HG02973 (cell line): ENCODE results near the gene CORO2A.
"Not testable (repeated sequence)": the region's sequence is repeated elsewhere in the genome, so short reads cannot be mapped to it uniquely, and the experiment has no call there.

Source experiments
- ATAC-seq: cut with Tn5 transposase; IDR thresholded peaks from one replicate; pipeline ENCODE4 v1.9.1; 2021; ENCODE audit warnings: moderate library complexity; ENCODE audit not compliant: unreplicated experiment

Gene CORO2A

DNA sequence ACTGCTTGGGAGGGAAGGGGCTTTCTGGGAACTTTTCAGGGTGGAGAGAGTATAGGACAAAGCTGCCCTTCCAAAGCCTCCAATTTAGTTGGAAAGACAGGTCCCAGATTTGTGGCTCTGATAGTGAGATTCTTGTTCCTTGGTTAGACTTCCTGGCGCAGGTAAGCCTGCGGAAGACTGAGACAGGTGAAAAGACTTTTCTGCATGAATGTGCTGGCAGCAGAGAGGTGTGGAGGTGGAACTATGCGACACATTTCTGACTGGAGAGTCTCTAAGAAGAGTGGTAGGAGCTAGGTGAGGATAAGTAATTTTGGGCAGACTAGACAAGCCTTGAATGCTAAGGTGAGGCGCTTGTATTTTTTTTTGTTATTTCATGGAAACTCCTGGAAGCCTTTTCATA lies 106.0 kb downstream of the CORO2A start:
- ATAC-seq: no peak

DNA sequence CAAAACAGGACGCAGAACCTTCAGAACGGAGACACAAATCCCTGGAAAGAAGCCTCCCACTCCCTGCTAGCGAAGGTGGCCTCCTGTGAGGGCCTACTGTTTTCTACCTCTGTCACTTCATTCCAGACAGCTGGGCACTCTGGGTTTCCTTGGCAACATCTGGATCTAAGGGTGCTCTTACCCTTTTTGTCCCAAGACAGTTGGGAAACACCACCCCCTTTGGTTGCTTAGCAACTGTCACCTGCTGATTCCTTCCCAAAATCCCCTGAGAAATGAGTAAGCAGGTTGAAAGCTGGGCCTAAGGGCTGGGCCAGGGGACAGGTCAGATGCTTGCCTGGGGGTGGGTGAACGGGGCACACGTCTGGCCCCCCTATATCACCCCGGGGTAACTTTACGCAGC lies 106.5 kb downstream of the CORO2A start:
- no peak for ATAC-seq

DNA sequence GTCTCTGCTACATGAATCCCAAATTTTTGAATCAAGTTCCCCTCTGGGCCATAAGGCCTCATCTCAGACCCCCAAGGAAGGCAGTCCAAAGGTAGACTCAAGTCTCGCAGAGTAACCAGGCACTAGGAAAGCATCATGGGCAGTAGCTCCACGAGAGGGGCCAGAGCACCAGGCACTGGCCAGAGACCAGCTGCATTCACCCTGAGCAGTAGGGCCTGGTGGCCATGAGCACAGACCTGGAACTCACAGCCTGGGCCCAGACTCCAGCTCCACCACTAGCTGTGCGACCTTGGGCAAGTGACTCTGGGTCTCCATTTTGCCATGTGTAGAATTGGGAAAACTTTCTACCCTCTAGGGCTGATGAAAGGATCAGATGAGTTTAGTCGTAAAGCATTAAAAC lies 107.4 kb downstream of the CORO2A start:
- no peak for ATAC-seq

DNA sequence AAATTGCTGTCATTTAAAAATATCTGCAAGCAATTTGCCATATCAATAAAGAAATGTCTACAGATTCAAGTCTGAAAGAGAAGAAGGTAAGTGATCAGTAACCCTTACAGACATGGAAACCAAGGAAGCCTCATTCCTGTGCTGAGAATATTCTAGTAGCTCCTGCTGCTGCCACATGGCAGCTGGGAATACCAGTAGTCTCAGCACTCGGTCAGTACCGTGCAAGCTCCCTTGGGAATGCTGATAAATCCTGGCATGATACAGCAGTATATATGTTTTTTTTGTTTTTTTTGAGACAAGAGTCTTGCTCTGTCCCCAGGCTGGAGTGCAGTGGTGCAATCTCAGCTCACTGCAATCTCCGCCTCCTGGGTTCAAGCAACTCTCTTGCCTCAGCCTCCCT lies 108.0 kb downstream of the CORO2A start:
- ATAC-seq: no peak

DNA sequence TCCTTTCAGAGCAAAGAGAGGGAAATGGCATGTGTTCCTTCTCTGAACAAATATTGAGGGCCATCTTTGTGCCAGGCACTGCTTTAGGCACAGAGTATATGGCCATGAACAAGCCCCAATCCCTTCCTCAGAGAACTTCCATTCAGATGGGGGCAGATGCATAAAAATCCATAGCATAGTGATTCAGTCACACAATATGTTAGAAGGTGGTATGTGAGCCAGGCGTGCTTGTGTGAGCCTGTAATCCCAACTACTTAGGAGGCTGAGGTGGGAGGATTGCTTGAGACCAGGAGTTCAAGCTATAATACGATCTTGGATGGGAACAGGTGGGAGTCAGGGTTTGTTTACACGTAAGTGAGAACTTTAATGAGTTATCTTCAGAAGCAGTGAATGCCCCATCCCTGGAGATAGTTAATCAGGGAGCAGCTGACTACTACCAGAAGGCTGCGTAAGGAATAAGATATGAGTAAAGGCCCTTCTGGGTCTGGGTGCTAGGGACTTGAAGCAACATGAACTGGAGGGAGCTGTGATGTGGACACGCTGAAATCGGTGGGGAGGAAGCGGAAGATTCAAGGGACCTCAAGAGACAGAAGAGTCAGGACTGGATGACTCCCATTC lies 108.8 kb downstream of the CORO2A start:
- ATAC-seq: no peak

DNA sequence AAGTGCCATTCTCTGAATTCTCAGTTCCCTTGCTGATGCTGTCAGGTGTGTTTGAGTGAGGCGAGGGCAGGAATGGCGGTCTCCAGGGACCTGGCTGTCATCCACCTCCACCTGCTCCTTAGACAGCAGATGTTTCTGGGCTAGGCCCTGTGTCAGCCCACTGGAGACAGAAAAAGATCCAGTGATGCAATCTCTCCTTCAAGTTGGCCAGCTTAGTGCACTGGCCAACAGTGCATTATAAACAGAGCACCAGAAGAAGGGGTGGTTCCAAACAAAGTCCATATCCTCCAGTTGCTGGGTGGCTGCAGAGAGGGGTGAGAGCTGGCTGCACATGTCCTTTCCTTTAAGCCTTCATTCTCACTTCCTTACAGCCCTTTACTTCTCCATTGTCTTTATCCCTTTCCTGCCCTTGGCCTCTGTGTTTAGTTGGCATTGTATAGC lies 109.4 kb downstream of the CORO2A start:
- ATAC-seq: no peak

DNA sequence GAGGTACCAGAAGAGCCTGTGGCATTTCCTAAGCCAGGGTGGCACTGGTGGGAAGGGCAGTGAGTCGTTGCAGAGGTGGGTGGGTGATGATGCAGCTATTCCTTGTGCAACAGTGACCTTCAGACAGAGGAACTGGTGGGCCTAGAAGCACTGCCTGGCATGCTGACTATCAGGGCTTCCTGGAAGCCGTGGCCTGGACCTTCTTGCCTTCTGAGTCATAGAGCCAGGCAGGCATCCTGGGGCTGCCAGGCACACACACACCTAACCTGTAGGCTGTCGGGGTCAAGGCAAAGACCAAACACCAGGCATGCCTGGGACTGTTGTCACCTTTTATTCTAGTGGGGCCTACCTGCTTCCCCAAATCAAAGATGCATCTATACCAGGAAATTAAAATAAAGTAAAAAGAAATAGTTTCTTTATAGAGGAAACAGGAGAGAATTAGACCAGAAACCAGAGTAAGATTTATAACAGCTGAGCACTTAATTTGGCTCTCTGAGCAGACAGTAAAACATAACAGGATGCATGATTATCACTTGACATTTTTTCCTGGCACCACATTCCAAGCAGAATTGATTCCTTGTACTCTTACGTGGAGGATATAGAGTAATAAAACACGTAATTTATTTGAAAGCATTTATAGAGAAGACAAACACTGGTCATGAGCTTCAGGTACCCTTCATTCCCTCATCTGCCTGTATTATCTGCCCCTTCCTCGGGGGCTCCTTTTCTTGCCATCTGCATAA lies 110.8 kb downstream of the CORO2A start:
- ATAC-seq: no peak

DNA sequence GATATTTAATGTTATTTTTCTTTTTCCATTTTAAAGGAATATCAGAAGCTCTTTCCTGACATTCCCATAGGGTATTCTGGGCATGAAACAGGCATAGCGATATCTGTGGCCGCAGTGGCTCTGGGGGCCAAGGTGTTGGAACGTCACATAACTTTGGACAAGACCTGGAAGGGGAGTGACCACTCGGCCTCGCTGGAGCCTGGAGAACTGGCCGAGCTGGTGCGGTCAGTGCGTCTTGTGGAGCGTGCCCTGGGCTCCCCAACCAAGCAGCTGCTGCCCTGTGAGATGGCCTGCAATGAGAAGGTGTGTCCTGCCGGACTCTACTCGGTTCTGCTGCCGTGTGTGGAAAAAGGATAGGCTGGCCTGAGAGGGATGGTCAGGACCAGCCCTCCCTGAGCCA lies 111.7 kb downstream of the CORO2A start:
- ATAC-seq: no peak

DNA sequence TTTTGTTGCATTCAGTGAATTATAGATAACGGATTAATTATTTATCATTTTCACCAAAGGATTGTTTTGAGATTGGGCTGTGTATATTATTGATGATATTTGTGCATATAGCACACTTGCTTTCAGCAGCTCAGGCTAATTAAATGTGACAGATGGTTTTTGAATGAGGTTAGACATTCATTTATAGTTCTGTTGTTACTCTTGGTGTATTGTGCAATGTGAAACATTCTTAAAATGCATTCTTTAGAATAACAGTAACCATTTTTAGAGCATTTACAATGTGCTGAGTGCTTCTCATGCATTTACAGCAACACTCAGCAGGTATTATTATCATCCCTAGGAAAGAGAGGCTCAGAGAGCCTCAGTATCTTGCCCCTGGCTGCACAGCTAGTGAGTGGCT lies 112.1 kb downstream of the CORO2A start:
- ATAC-seq: no peak

DNA sequence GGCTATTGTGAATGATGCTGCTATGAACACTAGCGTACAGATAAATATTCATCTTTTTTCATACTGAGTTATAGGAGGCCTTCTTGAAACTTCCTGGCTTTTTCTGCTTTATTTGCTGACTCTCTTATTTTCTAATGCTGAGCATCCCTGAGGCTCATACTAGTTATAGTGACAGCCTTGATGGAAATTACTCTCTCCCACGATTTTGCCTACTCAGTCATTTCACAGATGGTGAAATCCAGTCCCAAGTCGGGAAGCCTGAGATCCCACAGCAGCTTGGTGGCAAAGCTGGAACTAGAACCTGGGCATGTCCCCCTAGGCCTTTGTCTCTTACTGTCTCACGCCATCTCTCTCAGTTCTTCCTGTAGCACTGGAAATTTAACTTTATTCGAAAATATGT lies 113.5 kb downstream of the CORO2A start:
- ATAC-seq: no peak

DNA sequence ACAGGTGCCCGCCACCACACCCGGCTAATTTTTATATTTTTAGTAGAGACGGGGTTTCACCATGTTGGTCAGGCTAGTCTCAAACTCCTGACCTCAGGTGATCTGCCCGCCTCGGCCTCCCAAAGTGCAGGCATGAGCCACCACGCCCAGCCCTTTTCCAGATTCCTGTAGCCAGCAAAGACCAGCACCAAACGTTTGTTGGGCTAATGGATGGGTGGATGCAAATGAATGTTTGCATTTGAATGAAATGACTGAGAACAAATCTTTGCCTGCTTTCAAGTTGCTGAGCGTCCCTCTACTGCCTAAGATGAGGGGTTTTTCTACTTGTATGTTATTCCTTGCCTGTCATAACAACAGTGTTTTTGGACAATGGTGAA lies 115.9 kb downstream of the CORO2A start:
- ATAC-seq: not testable (repeated sequence)

DNA sequence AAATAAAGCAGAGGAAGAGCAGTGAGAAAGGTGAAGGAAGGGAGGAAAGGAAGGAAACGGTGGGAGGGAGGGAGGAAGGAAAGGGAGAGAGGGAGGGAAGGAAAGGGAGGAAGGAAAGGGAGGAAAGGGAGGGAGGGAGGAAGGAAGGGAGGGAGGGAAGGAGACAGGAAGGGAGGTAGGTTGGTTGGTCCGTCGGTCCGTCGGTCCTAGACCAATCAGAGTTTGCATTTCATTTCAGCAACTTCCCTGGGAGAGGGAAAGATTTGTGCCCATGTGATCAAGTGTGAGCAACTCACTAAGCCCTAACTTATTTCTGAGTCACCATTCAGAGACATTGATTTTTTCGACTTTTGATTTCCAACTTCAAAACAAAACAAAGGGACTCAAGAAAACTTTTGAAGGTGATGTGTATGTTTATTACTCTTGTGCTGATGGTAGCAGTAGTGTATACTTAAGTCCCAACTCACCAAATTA lies 117.1 kb downstream of the CORO2A start:
- no peak for ATAC-seq

DNA sequence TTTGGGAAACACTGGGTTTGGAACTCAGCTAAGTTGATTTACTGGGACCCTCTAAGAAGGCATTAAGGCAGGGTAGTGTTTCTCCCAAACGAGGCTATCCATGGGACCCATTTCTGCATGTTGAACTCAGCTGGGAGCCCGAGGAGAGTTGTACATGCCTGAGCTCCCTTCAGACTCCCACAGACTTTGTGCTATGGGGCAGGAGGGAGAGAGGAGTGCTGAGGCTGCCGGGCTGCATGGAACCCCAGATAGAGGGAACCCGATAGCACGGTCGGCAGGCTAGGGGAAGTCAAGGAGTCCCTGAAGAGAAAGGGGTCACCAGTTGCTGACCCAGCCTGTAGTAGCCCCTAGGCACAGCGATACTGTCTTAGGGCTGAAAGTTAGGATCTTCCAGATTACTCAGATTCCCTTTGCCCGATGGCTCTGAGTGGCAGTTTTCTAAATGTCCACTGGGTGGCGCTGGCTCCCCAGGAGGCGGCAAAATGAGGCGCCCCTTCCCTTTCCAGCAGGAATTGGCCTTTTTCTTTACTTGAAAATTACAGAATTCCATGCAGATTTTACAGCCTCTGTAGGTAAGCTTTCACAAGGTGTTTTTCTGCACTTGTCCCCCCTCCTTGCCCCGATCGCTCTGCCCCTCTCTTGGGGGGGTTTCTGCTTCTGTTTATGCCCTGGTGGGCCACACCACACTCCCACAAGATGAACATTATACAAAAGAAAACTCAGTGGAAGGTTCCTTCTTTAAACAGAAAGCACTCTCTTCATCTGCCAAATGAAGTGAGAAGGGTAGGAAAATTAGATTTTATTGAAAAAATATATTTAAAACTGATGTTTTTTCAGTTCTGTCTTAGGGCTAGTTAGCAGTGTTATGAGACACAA lies 118.1 kb downstream of the CORO2A start:
- ATAC-seq: no peak

DNA sequence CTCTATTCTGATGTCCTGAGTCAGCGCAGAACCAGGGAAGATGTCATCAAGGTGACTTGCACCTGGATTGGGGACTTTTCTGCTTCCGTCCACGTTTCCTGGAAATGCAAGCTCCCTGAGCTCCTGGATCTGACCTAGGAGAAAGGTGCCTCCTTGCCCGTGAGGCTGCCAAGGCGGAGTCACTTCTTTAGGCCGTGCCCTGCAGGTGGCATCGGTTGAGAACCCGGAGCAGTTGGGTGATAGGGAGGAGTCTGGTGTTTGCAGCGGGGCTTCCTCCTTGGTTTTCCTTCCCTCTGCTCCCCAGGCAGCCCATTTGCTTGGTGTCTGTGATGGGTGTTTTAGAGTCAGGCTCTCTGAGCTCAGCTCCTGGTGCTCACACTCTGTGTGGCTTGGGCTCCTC lies 120.7 kb downstream of the CORO2A start:
- no peak for ATAC-seq
